NOMO-1 (cell line): ENCODE results near the gene RIMBP2.

ENCODE experiments used
- DNase-seq, 2 experiments: peaks; one replicate each; lab custom pipeline; 2025; ENCODE audit not compliant: unreplicated experiment in 2 of 2; lab: John Stamatoyannopoulos, UW

RIMBP2 gene

GRCh38 chr12:130493951-130494350 is 222.1 kb downstream of the RIMBP2 start:
- no peak for DNase-seq

- no peak for DNase-seq
These were observed 224.4 kb downstream of the RIMBP2 start for GRCh38 chr12:130491421-130492357.

GRCh38 chr12:130490674-130491073 is 225.4 kb downstream of the RIMBP2 start:
- no peak for DNase-seq

- no peak for DNase-seq
These were observed 226.8 kb downstream of the RIMBP2 start for GRCh38 chr12:130489293-130489692.

- no peak for DNase-seq
These were observed 227.8 kb downstream of the RIMBP2 start for GRCh38 chr12:130488358-130488710.

GRCh38 chr12:130487636-130488357 is 228.3 kb downstream of the RIMBP2 start:
- DNase-seq: no peak

GRCh38 chr12:130486891-130487416 is 229.1 kb downstream of the RIMBP2 start:
- no peak for DNase-seq

GRCh38 chr12:130486146-130486435 is 230.0 kb downstream of the RIMBP2 start:
- DNase-seq: no peak

- DNase-seq: no peak
These were observed 230.6 kb downstream of the RIMBP2 start for GRCh38 chr12:130485291-130486145.

- DNase-seq: no peak
These were observed 231.9 kb downstream of the RIMBP2 start for GRCh38 chr12:130484221-130484620.

- DNase-seq: no peak
These were observed 232.4 kb downstream of the RIMBP2 start for GRCh38 chr12:130483616-130484180.

GRCh38 chr12:130482448-130482847 is 233.7 kb downstream of the RIMBP2 start:
- no peak for DNase-seq

- no peak for DNase-seq
These were observed 234.7 kb downstream of the RIMBP2 start for GRCh38 chr12:130481392-130481879.

- DNase-seq: no peak
These were observed 235.2 kb downstream of the RIMBP2 start for GRCh38 chr12:130480887-130481286.

GRCh38 chr12:130480231-130480630 is 235.9 kb downstream of the RIMBP2 start:
- DNase-seq: no peak

GRCh38 chr12:130479401-130480125 is 236.5 kb downstream of the RIMBP2 start:
- no peak for DNase-seq

GRCh38 chr12:130478786-130479185 is 237.3 kb downstream of the RIMBP2 start:
- no peak for DNase-seq

GRCh38 chr12:130477701-130478100 is 238.4 kb downstream of the RIMBP2 start:
- no peak for DNase-seq

- DNase-seq: no peak
These were observed 238.8 kb downstream of the RIMBP2 start for GRCh38 chr12:130477266-130477665.
